GM21423 (cell line): ENCODE data around the gene C5orf46.

Source experiments
- ATAC-seq: cut with Tn5 transposase; IDR thresholded peaks from one replicate; pipeline ENCODE4 v1.9.1; 2021; ENCODE audit warnings: mild to moderate bottlenecking, moderate library complexity; ENCODE audit not compliant: unreplicated experiment

Gene C5orf46

GRCh38 chr5:147859962-147860640, 46.2 kb downstream of the C5orf46 start:
- ATAC-seq = no peak

- ATAC-seq = no peak
These were observed 47.8 kb downstream of the C5orf46 start for GRCh38 chr5:147858565-147858964.

- peak; percentile 83 for ATAC-seq
These were observed 48.8 kb downstream of the C5orf46 start for GRCh38 chr5:147857302-147858129.

GRCh38 chr5:147856801-147857200, 49.5 kb downstream of the C5orf46 start:
- no peak for ATAC-seq

GRCh38 chr5:147855774-147856069, 50.6 kb downstream of the C5orf46 start:
- ATAC-seq = no peak

GRCh38 chr5:147854894-147855773, 51.2 kb downstream of the C5orf46 start:
- ATAC-seq = no peak

- ATAC-seq = no peak
These were observed 52.0 kb downstream of the C5orf46 start for GRCh38 chr5:147854331-147854730.

GRCh38 chr5:147853372-147853987, 52.9 kb downstream of the C5orf46 start:
- ATAC-seq = no peak

- ATAC-seq = no peak
These were observed 54.0 kb downstream of the C5orf46 start for GRCh38 chr5:147852365-147852764.

- ATAC-seq = no peak
These were observed 54.8 kb downstream of the C5orf46 start for GRCh38 chr5:147851578-147851977.

- no peak for ATAC-seq
These were observed 57.1 kb downstream of the C5orf46 start for GRCh38 chr5:147849226-147849625.

- no peak for ATAC-seq
These were observed 60.7 kb downstream of the C5orf46 start for GRCh38 chr5:147845618-147846017.

- ATAC-seq = no peak
These were observed 61.5 kb downstream of the C5orf46 start for GRCh38 chr5:147844846-147845245.

- no peak for ATAC-seq
These were observed 63.5 kb downstream of the C5orf46 start for GRCh38 chr5:147842869-147843268.
